ENCODE measurements around the gene SGPP1.
"Not testable (repeated sequence)": the region's sequence is repeated elsewhere in the genome, so short reads cannot be mapped to it uniquely, and the experiment has no call there.

The SGPP1 gene

GRCh38 chr14:63726499-63726898 lies 1.4 kb downstream of the SGPP1 start:
- DNase-seq (ENCODE audit: low read depth in 2 of 2), result no peak

GRCh38 chr14:63725786-63726460 lies 1.9 kb downstream of the SGPP1 start:
- DNase-seq (ENCODE audit: low read depth in 2 of 2), result no peak

- no peak for DNase-seq (ENCODE audit: low read depth in 2 of 2)
Measured at GRCh38 chr14:63717702-63718101, 10.2 kb downstream of the SGPP1 start.

GRCh38 chr14:63715360-63715759 lies 12.5 kb downstream of the SGPP1 start:
- no peak for DNase-seq (ENCODE audit: low read depth in 2 of 2)

GRCh38 chr14:63713764-63714163 lies 14.1 kb downstream of the SGPP1 start:
- DNase-seq (ENCODE audit: low read depth in 2 of 2), result no peak

GRCh38 chr14:63713058-63713457 lies 14.8 kb downstream of the SGPP1 start:
- no peak for DNase-seq (ENCODE audit: low read depth in 2 of 2)

GRCh38 chr14:63712123-63712522 lies 15.7 kb downstream of the SGPP1 start:
- DNase-seq (ENCODE audit: low read depth in 2 of 2), result no peak

- DNase-seq (ENCODE audit: low read depth in 2 of 2), result no peak
Measured at GRCh38 chr14:63710497-63710896, 17.4 kb downstream of the SGPP1 start.

- no peak for DNase-seq (ENCODE audit: low read depth in 2 of 2)
Measured at GRCh38 chr14:63709589-63709988, 18.3 kb downstream of the SGPP1 start.

GRCh38 chr14:63707216-63707615 lies 20.6 kb downstream of the SGPP1 start:
- no peak for DNase-seq (ENCODE audit: low read depth in 2 of 2)

- no peak for DNase-seq (ENCODE audit: low read depth in 2 of 2)
Measured at GRCh38 chr14:63705561-63706070, 22.2 kb downstream of the SGPP1 start.

- not testable (repeated sequence) for DNase-seq (ENCODE audit: low read depth in 2 of 2)
Measured at GRCh38 chr14:63702530-63702929, 25.3 kb downstream of the SGPP1 start.

- no peak for DNase-seq (ENCODE audit: low read depth in 2 of 2)
Measured at GRCh38 chr14:63701606-63702299, 26.1 kb downstream of the SGPP1 start.

GRCh38 chr14:63692310-63693020 lies 35.4 kb downstream of the SGPP1 start:
- no peak for DNase-seq (ENCODE audit: low read depth in 2 of 2)

- no peak for DNase-seq (ENCODE audit: low read depth in 2 of 2)
Measured at GRCh38 chr14:63689132-63689531, 38.7 kb downstream of the SGPP1 start.

- no peak for DNase-seq (ENCODE audit: low read depth in 2 of 2)
Measured at GRCh38 chr14:63686926-63687325, 40.9 kb downstream of the SGPP1 start.

GRCh38 chr14:63685401-63685800 lies 42.5 kb downstream of the SGPP1 start:
- DNase-seq (ENCODE audit: low read depth in 2 of 2), result no peak

GRCh38 chr14:63682727-63683593 lies 44.9 kb downstream of the SGPP1 start:
- DNase-seq (ENCODE audit: low read depth in 2 of 2), result no peak

- DNase-seq (ENCODE audit: low read depth in 2 of 2), result no peak
Measured at GRCh38 chr14:63678536-63678935, 49.3 kb downstream of the SGPP1 start.

- DNase-seq (ENCODE audit: low read depth in 2 of 2), result no peak
Measured at GRCh38 chr14:63677891-63678379, 49.9 kb downstream of the SGPP1 start.

GRCh38 chr14:63676615-63677014 lies 51.2 kb downstream of the SGPP1 start:
- DNase-seq (ENCODE audit: low read depth in 2 of 2), result no peak

Data from stimulated activated CD4-positive, alpha-beta T cell treated with anti-CD3 and anti-CD28 coated beads, Interleukin-1b, Interleukin-23, amount 100 ng/mL, for 4 hours (primary cell).